NB4 (cell line): Measurements from ENCODE around the gene MYLK.

Experiments used
- CTCF ChIP-seq: IDR thresholded peaks from one replicate; pipeline ENCODE4 v1.5.1; 2012; ENCODE audit warnings: low read depth, low read length
- MYC ChIP-seq: IDR thresholded peaks from 2 replicates; pipeline ENCODE4 v1.6.1; 2011; ENCODE audit warnings: low read depth, low read length
- POLR2A ChIP-seq: IDR thresholded peaks from 2 replicates; pipeline ENCODE4 v1.6.1; 2011; ENCODE audit warnings: mild to moderate bottlenecking; ENCODE audit not compliant: insufficient read length; ENCODE audit errors: extremely low read depth
- TF ChIP-seq, protein P1 (sequence below): IDR thresholded peaks from 2 replicates; pipeline ENCODE4 v1.6.1; 2011; ENCODE audit warnings: low read depth, low read length

- TF ChIP-seq POLR2A (no peak), CTCF (no peak), MYC (no peak)
- TF ChIP-seq, protein P1, sequence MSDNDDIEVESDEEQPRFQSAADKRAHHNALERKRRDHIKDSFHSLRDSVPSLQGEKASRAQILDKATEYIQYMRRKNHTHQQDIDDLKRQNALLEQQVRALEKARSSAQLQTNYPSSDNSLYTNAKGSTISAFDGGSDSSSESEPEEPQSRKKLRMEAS, result no peak
Observed at GRCh38 chr3:123805101-123805500, 79.0 kb downstream of the MYLK start.
